GM12892 (cell line): ENCODE results near the gene FCER2.

Experiments used
- POLR2A ChIP-seq: IDR thresholded peaks from 2 replicates; pipeline ENCODE4 v1.6.1; 2011; ENCODE audit warnings: low read depth, low read length, control low read depth
- TAF1 ChIP-seq: IDR thresholded peaks from 2 replicates; pipeline ENCODE4 v1.6.1; 2011; ENCODE audit warnings: low read depth, mild to moderate bottlenecking, control low read depth, low read length, borderline replicate concordance

DNA sequence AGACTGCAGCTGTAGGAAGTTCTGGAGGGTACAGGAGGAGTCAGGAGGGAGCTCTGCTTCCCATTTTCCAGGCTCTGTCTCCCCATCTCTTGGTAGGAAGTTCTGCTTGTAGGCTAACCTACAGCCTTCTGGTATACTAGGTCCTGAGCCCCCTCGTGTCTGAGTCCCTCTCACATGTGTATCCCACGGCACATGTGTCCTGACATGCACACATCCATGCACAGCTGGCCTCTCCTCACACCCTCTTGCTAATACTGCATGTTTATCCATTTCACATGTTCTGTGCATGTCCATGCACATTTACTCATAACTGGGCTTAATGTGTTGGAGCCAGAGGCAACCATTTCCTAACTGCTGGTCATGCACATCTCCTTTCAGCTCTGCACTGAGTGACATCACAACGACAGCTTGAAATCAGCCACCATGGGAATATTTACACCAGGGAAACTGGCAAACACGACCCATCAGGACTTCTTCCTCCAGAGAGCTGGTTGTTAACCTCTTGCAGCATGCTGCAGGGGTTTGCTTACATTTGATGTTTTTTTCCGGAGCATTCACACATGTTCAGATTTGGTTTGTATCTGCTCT is 42.4 kb upstream of the FCER2 start:
- TF ChIP-seq POLR2A: no peak
- TF ChIP-seq TAF1: no peak
